ENCODE measurements around the gene DNAH14. TPM values are rescaled to one million over a fixed set of nuclear protein-coding genes. Genes with fewer than 3 reads are reported as not detected.

Gene DNAH14
- total RNA-seq, 1 experiment from 2014 or later = 33.2 TPM

DNA sequence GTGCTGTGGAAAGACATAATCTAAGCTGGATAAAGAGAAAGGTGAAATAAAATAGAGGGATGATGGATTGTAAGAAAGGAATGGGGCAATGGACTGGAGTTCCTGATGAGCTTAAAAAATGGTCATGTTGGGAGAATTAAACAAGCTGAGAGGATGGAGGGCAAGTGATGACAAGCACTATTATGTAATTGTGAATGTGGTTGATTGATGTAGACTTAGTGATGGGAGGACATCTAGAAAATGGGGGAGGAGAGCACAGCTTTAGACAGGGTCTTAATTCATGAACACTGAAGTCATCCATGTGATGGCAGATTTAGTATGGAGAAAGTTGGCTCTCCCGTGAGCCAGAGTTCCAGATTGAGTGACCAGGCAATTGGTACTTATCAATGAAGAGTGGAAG lies 29.0 kb downstream of the DNAH14 start:
- ChIA-PET CTCF (no interaction called here), RAD21 (ENCODE audit: low non-redundant PET in 1 of 2, low total read pairs in 2 of 2, uncharacterized antibody in 2 of 2, unreplicated experiment in 2 of 2) (no interaction called here), POLR2A (no interaction called here)
- Histone ChIP-seq H3K4me1 (ENCODE audit: control insufficient read depth in 1 of 2, insufficient read depth in 2 of 2, low read length in 2 of 2) (no peaks in the 10 kb centered on the region), H3K79me2 (ENCODE audit: insufficient read depth, low read length) (no peaks in the 10 kb centered on the region; the same call in 1 of the 2 replicates), H2AFZ (ENCODE audit: low read depth, low read length, poor library complexity, severe bottlenecking) (no peak overlapping the region), H3K9me2 (ENCODE audit: insufficient read depth) (no peaks in the 10 kb centered on the region), H3K9ac (ENCODE audit: low read length) (no peak overlapping the region), H3K36me3 (ENCODE audit: control insufficient read depth in 1 of 2, insufficient read depth in 2 of 2, low read length in 2 of 2) (peaks cover 0 to 9% of the 10 kb centered on the region in 2 experiments; a peak in 1 of 4 replicates), H4K20me1 (ENCODE audit: insufficient read depth) (no peaks in the 10 kb centered on the region), H3K27ac (ENCODE audit: low read depth, low read length) (no peak overlapping the region), H3K27me3 (ENCODE audit: insufficient read depth, low read length) (no peaks in the 10 kb centered on the region), H3K9me3 (ENCODE audit: control insufficient read depth in 1 of 2, insufficient read depth in 1 of 2, low read depth in 1 of 2, low read length in 2 of 2) (no peaks in the 10 kb centered on the region), H3K4me2 (ENCODE audit: low read length) (no peak overlapping the region), H3K4me3 (replicated peaks in 1 of 2; ENCODE audit: low read depth in 1 of 2, low read length in 2 of 2) (no peak overlapping the region)
- no peak for DNase-seq (ENCODE audit: low read depth, low spot score)
- no TSS peak for BruUV-seq (replicated peaks)
- TF ChIP-seq TCF7L2 (IDR thresholded peaks at IDR 0.05; ENCODE audit: borderline replicate concordance, extremely low read depth, insufficient read depth, insufficient read length) = no peak
- TF ChIP-seq, protein P1, sequence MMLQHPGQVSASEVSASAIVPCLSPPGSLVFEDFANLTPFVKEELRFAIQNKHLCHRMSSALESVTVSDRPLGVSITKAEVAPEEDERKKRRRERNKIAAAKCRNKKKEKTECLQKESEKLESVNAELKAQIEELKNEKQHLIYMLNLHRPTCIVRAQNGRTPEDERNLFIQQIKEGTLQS (IDR thresholded peaks at IDR 0.05) = no peak
- TF ChIP-seq SRF (IDR thresholded peaks at IDR 0.05; ENCODE audit: low read depth) = no peak
- TF ChIP-seq, protein P2, sequence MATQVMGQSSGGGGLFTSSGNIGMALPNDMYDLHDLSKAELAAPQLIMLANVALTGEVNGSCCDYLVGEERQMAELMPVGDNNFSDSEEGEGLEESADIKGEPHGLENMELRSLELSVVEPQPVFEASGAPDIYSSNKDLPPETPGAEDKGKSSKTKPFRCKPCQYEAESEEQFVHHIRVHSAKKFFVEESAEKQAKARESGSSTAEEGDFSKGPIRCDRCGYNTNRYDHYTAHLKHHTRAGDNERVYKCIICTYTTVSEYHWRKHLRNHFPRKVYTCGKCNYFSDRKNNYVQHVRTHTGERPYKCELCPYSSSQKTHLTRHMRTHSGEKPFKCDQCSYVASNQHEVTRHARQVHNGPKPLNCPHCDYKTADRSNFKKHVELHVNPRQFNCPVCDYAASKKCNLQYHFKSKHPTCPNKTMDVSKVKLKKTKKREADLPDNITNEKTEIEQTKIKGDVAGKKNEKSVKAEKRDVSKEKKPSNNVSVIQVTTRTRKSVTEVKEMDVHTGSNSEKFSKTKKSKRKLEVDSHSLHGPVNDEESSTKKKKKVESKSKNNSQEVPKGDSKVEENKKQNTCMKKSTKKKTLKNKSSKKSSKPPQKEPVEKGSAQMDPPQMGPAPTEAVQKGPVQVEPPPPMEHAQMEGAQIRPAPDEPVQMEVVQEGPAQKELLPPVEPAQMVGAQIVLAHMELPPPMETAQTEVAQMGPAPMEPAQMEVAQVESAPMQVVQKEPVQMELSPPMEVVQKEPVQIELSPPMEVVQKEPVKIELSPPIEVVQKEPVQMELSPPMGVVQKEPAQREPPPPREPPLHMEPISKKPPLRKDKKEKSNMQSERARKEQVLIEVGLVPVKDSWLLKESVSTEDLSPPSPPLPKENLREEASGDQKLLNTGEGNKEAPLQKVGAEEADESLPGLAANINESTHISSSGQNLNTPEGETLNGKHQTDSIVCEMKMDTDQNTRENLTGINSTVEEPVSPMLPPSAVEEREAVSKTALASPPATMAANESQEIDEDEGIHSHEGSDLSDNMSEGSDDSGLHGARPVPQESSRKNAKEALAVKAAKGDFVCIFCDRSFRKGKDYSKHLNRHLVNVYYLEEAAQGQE (IDR thresholded peaks at IDR 0.05; ENCODE audit: low read depth) = no peak
- TF ChIP-seq CEBPB (IDR thresholded peaks at IDR 0.05; ENCODE audit: low read depth) = no peak
- no peak for TF ChIP-seq SP1 (IDR thresholded peaks at IDR 0.05; ENCODE audit: low read depth)
- no peak for TF ChIP-seq POLR2A (IDR thresholded peaks at IDR 0.05; ENCODE audit: borderline replicate concordance, extremely low read depth, insufficient read depth, insufficient read length)
- TF ChIP-seq, protein P3, sequence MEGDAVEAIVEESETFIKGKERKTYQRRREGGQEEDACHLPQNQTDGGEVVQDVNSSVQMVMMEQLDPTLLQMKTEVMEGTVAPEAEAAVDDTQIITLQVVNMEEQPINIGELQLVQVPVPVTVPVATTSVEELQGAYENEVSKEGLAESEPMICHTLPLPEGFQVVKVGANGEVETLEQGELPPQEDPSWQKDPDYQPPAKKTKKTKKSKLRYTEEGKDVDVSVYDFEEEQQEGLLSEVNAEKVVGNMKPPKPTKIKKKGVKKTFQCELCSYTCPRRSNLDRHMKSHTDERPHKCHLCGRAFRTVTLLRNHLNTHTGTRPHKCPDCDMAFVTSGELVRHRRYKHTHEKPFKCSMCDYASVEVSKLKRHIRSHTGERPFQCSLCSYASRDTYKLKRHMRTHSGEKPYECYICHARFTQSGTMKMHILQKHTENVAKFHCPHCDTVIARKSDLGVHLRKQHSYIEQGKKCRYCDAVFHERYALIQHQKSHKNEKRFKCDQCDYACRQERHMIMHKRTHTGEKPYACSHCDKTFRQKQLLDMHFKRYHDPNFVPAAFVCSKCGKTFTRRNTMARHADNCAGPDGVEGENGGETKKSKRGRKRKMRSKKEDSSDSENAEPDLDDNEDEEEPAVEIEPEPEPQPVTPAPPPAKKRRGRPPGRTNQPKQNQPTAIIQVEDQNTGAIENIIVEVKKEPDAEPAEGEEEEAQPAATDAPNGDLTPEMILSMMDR (IDR thresholded peaks at IDR 0.05 in 2 of 3, conservative IDR thresholded peaks at IDR 0.05 in 1 of 3; ENCODE audit: borderline replicate concordance in 1 of 3, insufficient read depth in 1 of 3, low read depth in 2 of 3, low read length in 2 of 3) = no peak
- TF ChIP-seq EGR1 (IDR thresholded peaks at IDR 0.05; ENCODE audit: low read depth) = no peak
- no peak for TF ChIP-seq SIN3A (IDR thresholded peaks at IDR 0.05; ENCODE audit: low read depth)
- TF ChIP-seq POLR2AphosphoS5 (IDR thresholded peaks at IDR 0.05; ENCODE audit: low read depth, low read length) = no peak
- no peak for TF ChIP-seq FOSL1 (IDR thresholded peaks at IDR 0.05; ENCODE audit: low read depth)
- TF ChIP-seq YY1 (IDR thresholded peaks at IDR 0.05; ENCODE audit: extremely low read depth, insufficient replicate concordance, low read depth, low read length) = no peak
- no peak for TF ChIP-seq ZFX (IDR thresholded peaks at IDR 0.05)
- no peak for TF ChIP-seq RAD21 (IDR thresholded peaks at IDR 0.05; ENCODE audit: low read depth)
- no peak for ATAC-seq
- intact Hi-C loops (cut with micrococcal nuclease) = no loop called here
